ENCODE results near the gene SLC66A1.
A peak's percentile ranks its signal among the peaks of the same experiment; 100 is the strongest.

Gene SLC66A1

DNA sequence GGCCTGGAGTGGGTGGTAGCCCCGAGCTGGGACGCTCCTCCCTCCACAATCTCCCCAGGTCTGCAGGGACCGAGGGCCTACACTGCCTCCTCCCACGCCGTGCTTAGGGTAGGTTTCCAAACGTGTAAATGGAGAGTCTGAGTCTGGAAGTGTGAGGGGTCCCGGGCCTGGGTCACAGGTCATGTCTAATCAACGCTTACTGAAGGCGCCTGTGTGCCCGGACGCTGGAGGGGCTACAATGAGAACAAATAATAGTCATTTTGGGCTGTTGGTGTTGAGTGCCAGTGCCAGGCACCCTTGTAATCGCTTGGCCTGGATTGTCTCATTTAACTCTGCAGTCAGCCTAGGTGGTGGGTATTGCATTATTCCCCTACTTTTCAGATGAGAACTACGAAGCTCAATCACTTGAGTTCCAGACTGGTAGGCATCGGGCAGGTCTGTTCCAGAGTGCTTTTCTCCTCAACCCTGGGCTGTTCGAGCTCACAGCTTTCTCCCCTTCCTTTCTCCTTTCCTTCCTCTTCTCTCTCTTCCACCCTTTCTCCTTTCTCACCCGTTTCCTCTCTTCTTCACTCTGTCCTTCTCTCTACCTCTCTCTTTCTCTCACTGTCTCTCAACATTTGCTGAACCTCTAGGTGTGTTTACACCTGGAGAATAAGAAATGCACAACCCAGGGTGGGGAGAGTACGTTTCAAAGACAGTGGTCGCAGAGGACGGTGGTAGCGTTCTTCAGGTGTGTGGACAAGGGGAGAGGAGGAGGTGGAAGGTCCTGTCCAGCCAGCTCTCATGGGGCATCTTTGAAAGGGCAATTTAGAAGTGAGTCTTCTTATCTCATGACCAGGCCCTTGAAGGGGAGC is 883 bp downstream of the SLC66A1 start:
- peaks cover 60% of the 10 kb centered on the region for H3K4me1 ChIP-seq (ENCODE audit: insufficient read depth, low read length, severe bottlenecking)
- H2AFZ ChIP-seq (ENCODE audit: low read length), result no peak overlapping the region

DNA sequence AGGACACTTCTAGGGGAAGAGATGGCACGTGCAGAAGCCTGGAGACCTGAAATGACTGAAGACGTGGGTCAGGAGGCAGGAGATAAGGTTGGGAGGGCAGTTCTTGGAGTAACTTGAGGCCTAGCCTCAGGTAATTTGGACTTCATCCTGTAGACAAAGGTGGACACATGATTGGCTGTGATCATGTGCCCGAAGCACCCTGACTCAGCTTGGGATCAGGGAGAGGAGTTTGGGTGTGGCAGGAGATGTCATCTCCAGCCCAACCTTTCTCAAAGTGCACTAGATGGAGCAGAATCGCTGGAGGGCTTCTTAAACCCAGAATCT is 1.5 kb downstream of the SLC66A1 start:
- Histone ChIP-seq H3K9me3 (ENCODE audit: low read length) (no peaks in the 10 kb centered on the region), H3K79me2 (ENCODE audit: insufficient read depth, low read length) (no peaks in the 10 kb centered on the region), H3K4me3 (ENCODE audit: low read depth, low read length, poor library complexity, severe bottlenecking) (peak overlapping the region; percentile 90), H3K4me2 (ENCODE audit: low read length) (peak overlapping the region; percentile 93), H2AFZ (ENCODE audit: low read length) (no peak overlapping the region), H3K36me3 (ENCODE audit: insufficient read depth, low read length) (peaks cover 9% of the 10 kb centered on the region; the same call in 1 of the 2 replicates), H3K27me3 (ENCODE audit: insufficient read depth, low read length) (no peaks in the 10 kb centered on the region), H4K20me1 (ENCODE audit: insufficient read depth, low read length) (no peaks in the 10 kb centered on the region), H3K9me2 (ENCODE audit: low read depth, low read length) (no peaks in the 10 kb centered on the region), H3K27ac (ENCODE audit: low read depth, low read length, poor library complexity, severe bottlenecking) (peak overlapping the region; percentile 88), H3K4me1 (ENCODE audit: insufficient read depth, low read length, severe bottlenecking) (peaks cover 60% of the 10 kb centered on the region), H3F3A (ENCODE audit: insufficient read depth, low read length) (no peaks in the 10 kb centered on the region), H3K9ac (ENCODE audit: low read length) (peak overlapping the region; percentile 90; the same call in 1 of the 2 replicates)
- TF ChIP-seq, protein P1, sequence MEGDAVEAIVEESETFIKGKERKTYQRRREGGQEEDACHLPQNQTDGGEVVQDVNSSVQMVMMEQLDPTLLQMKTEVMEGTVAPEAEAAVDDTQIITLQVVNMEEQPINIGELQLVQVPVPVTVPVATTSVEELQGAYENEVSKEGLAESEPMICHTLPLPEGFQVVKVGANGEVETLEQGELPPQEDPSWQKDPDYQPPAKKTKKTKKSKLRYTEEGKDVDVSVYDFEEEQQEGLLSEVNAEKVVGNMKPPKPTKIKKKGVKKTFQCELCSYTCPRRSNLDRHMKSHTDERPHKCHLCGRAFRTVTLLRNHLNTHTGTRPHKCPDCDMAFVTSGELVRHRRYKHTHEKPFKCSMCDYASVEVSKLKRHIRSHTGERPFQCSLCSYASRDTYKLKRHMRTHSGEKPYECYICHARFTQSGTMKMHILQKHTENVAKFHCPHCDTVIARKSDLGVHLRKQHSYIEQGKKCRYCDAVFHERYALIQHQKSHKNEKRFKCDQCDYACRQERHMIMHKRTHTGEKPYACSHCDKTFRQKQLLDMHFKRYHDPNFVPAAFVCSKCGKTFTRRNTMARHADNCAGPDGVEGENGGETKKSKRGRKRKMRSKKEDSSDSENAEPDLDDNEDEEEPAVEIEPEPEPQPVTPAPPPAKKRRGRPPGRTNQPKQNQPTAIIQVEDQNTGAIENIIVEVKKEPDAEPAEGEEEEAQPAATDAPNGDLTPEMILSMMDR (IDR thresholded peaks at IDR 0.05; ENCODE audit: low read length), result no peak
- TF ChIP-seq EZH2 (IDR thresholded peaks at IDR 0.05; ENCODE audit: borderline replicate concordance, low read length), result no peak

More for the DNA sequence above, 883 bp downstream of the SLC66A1 start:
- H3K9me3 ChIP-seq (ENCODE audit: low read length), result no peaks in the 10 kb centered on the region
- peak overlapping the region; percentile 88 for H3K27ac ChIP-seq (ENCODE audit: low read depth, low read length, poor library complexity, severe bottlenecking)
- H3K27me3 ChIP-seq (ENCODE audit: insufficient read depth, low read length), result no peaks in the 10 kb centered on the region
- H4K20me1 ChIP-seq (ENCODE audit: insufficient read depth, low read length), result no peaks in the 10 kb centered on the region
- peaks cover 10% of the 10 kb centered on the region; the same call in 1 of the 2 replicates for H3K36me3 ChIP-seq (ENCODE audit: insufficient read depth, low read length)
- H3K9me2 ChIP-seq (ENCODE audit: low read depth, low read length), result no peaks in the 10 kb centered on the region
- peak overlapping the region; percentile 90 for H3K4me3 ChIP-seq (ENCODE audit: low read depth, low read length, poor library complexity, severe bottlenecking)
- no peak for TF ChIP-seq EZH2 (IDR thresholded peaks at IDR 0.05; ENCODE audit: borderline replicate concordance, low read length)
- TF ChIP-seq, protein P1 (IDR thresholded peaks at IDR 0.05; ENCODE audit: low read length), result no peak
- H3F3A ChIP-seq (ENCODE audit: insufficient read depth, low read length), result no peaks in the 10 kb centered on the region
- peak overlapping the region; percentile 90 for H3K9ac ChIP-seq (ENCODE audit: low read length)
- peak overlapping the region; percentile 93 for H3K4me2 ChIP-seq (ENCODE audit: low read length)
- H3K79me2 ChIP-seq (ENCODE audit: insufficient read depth, low read length), result no peaks in the 10 kb centered on the region

DNA sequence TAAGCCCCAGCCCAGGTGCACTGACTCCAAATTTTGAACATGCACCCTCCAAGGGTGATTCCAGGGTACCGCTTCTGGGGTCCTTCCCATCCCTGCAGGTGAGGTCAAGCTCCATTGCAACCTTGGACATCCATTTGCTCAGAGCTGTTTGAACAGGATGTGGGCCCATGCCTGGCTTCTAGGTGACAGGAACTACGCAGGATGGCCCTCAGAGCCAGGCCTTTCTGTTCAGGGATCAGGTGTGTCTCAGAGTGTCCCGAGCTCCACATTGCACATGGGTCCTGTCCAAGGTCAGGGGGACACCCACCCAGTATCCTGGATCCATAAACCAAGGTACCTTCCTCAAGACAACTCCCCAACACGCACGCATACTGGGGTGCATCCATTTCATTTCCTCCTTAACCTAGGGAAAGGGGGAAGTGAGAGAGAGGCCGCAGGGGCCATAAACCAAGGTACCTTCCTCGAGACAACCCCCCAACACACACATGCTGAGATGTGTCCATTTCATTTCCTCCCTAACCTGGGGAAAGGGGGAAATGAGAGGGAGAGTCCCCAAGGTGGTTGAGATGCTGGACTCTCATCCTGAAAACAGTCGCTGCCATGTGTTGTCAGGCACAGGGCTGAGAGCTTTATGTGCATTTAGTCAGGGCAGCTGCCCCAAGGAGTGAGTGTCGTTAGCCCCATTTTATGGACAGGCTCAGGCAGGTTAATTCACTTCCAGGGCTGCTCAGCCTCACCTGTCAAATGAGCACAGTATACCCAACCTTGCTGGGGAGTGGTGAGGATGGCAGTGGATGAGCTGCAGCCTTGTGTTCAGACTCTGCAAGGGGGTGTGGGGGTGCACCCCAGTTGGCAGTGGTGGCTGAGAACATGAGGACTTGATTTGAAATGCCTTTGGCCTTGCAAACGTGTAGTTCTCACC is 2.1 kb downstream of the SLC66A1 start:
- Histone ChIP-seq H3K4me1 (ENCODE audit: insufficient read depth, low read length, severe bottlenecking) (peaks cover 60% of the 10 kb centered on the region), H3K9me2 (ENCODE audit: low read depth, low read length) (no peaks in the 10 kb centered on the region), H3K4me2 (ENCODE audit: low read length) (peak overlapping the region; percentile 93), H3K36me3 (ENCODE audit: insufficient read depth, low read length) (peaks cover 9% of the 10 kb centered on the region; the same call in 1 of the 2 replicates), H3K4me3 (ENCODE audit: low read depth, low read length, poor library complexity, severe bottlenecking) (peak overlapping the region; percentile 90), H4K20me1 (ENCODE audit: insufficient read depth, low read length) (no peaks in the 10 kb centered on the region), H2AFZ (ENCODE audit: low read length) (no peak overlapping the region), H3F3A (ENCODE audit: insufficient read depth, low read length) (no peaks in the 10 kb centered on the region), H3K27ac (ENCODE audit: low read depth, low read length, poor library complexity, severe bottlenecking) (peak overlapping the region; percentile 88), H3K79me2 (ENCODE audit: insufficient read depth, low read length) (no peaks in the 10 kb centered on the region), H3K9ac (ENCODE audit: low read length) (no peak overlapping the region; the same call in 1 of the 2 replicates), H3K27me3 (ENCODE audit: insufficient read depth, low read length) (no peaks in the 10 kb centered on the region), H3K9me3 (ENCODE audit: low read length) (no peaks in the 10 kb centered on the region)
- TF ChIP-seq, protein P1 (IDR thresholded peaks at IDR 0.05; ENCODE audit: low read length), result no peak
- TF ChIP-seq EZH2 (IDR thresholded peaks at IDR 0.05; ENCODE audit: borderline replicate concordance, low read length), result no peak

Measured in OCI-LY1 (cell line).